ENCODE data around the gene MRPL23.

MRPL23 gene

GRCh38 chr11:1979607-1980006 lies 32.5 kb downstream of the MRPL23 start:
- H3K4me3 ChIP-seq (ENCODE audit: insufficient read length, low read depth): no peak overlapping the region

GRCh38 chr11:1982873-1983600 lies 35.9 kb downstream of the MRPL23 start:
- Histone ChIP-seq H3K36me3 (ENCODE audit: insufficient read depth, insufficient read length, low read length) (no peaks in the 10 kb centered on the region), H3K9me3 (ENCODE audit: insufficient read depth, low read length) (no peaks in the 10 kb centered on the region), H3K27me3 (ENCODE audit: insufficient read depth, insufficient read length) (no peaks in the 10 kb centered on the region), H3K4me3 (ENCODE audit: insufficient read length, low read depth) (no peak overlapping the region), H3K4me1 (ENCODE audit: insufficient read depth, insufficient read length) (no peaks in the 10 kb centered on the region), H3K9ac (ENCODE audit: insufficient read length, low read depth) (no peak overlapping the region)
- no peak for TF ChIP-seq ZNF274 (IDR thresholded peaks at IDR 0.05; ENCODE audit: low read depth, low read length)
- TF ChIP-seq YY1 (IDR thresholded peaks at IDR 0.05; ENCODE audit: insufficient read depth, insufficient read length): no peak
- no peak for TF ChIP-seq SUZ12 (IDR thresholded peaks at IDR 0.05; ENCODE audit: extremely low read depth, insufficient read depth, insufficient read length)
- DNase-seq (ENCODE audit: low read depth, low spot score): no peak

More at GRCh38 chr11:1979607-1980006, 32.5 kb downstream of the MRPL23 start:
- TF ChIP-seq ZNF274 (IDR thresholded peaks at IDR 0.05; ENCODE audit: low read depth, low read length) (no peak), SUZ12 (IDR thresholded peaks at IDR 0.05; ENCODE audit: extremely low read depth, insufficient read depth, insufficient read length) (no peak), YY1 (IDR thresholded peaks at IDR 0.05; ENCODE audit: insufficient read depth, insufficient read length) (no peak)
- Histone ChIP-seq H3K9me3 (ENCODE audit: insufficient read depth, low read length) (no peaks in the 10 kb centered on the region), H3K9ac (ENCODE audit: insufficient read length, low read depth) (no peak overlapping the region), H3K27me3 (ENCODE audit: insufficient read depth, insufficient read length) (no peaks in the 10 kb centered on the region), H3K4me1 (ENCODE audit: insufficient read depth, insufficient read length) (no peaks in the 10 kb centered on the region), H3K36me3 (ENCODE audit: insufficient read depth, insufficient read length, low read length) (no peaks in the 10 kb centered on the region)
- no peak for DNase-seq (ENCODE audit: low read depth, low spot score)

- Histone ChIP-seq H3K36me3 (ENCODE audit: insufficient read depth, insufficient read length, low read length) (no peaks in the 10 kb centered on the region), H3K9me3 (ENCODE audit: insufficient read depth, low read length) (no peaks in the 10 kb centered on the region), H3K4me3 (ENCODE audit: insufficient read length, low read depth) (no peak overlapping the region), H3K27me3 (ENCODE audit: insufficient read depth, insufficient read length) (no peaks in the 10 kb centered on the region), H3K9ac (ENCODE audit: insufficient read length, low read depth) (no peak overlapping the region), H3K4me1 (ENCODE audit: insufficient read depth, insufficient read length) (no peaks in the 10 kb centered on the region)
- no peak for DNase-seq (ENCODE audit: low read depth, low spot score)
- no peak for TF ChIP-seq SUZ12 (IDR thresholded peaks at IDR 0.05; ENCODE audit: extremely low read depth, insufficient read depth, insufficient read length)
- TF ChIP-seq ZNF274 (IDR thresholded peaks at IDR 0.05; ENCODE audit: low read depth, low read length): no peak
- TF ChIP-seq YY1 (IDR thresholded peaks at IDR 0.05; ENCODE audit: insufficient read depth, insufficient read length): no peak
Measured at GRCh38 chr11:1983601-1983961, 36.4 kb downstream of the MRPL23 start.

- no peak for DNase-seq (ENCODE audit: low read depth, low spot score)
- Histone ChIP-seq H3K9ac (ENCODE audit: insufficient read length, low read depth) (no peak overlapping the region), H3K27me3 (ENCODE audit: insufficient read depth, insufficient read length) (no peaks in the 10 kb centered on the region), H3K36me3 (ENCODE audit: insufficient read depth, insufficient read length, low read length) (no peaks in the 10 kb centered on the region), H3K4me3 (ENCODE audit: insufficient read length, low read depth) (no peak overlapping the region), H3K9me3 (ENCODE audit: insufficient read depth, low read length) (no peaks in the 10 kb centered on the region), H3K4me1 (ENCODE audit: insufficient read depth, insufficient read length) (no peaks in the 10 kb centered on the region)
- no peak for TF ChIP-seq ZNF274 (IDR thresholded peaks at IDR 0.05; ENCODE audit: low read depth, low read length)
Measured at GRCh38 chr11:1987024-1987423, 39.9 kb downstream of the MRPL23 start.

- DNase-seq (ENCODE audit: low read depth, low spot score): no peak
- TF ChIP-seq YY1 (IDR thresholded peaks at IDR 0.05; ENCODE audit: insufficient read depth, insufficient read length) (no peak), ZNF274 (IDR thresholded peaks at IDR 0.05; ENCODE audit: low read depth, low read length) (no peak), SUZ12 (IDR thresholded peaks at IDR 0.05; ENCODE audit: extremely low read depth, insufficient read depth, insufficient read length) (no peak)
- Histone ChIP-seq H3K4me1 (ENCODE audit: insufficient read depth, insufficient read length) (no peaks in the 10 kb centered on the region), H3K36me3 (ENCODE audit: insufficient read depth, insufficient read length, low read length) (no peaks in the 10 kb centered on the region), H3K4me3 (ENCODE audit: insufficient read length, low read depth) (no peak overlapping the region), H3K9me3 (ENCODE audit: insufficient read depth, low read length) (no peaks in the 10 kb centered on the region), H3K27me3 (ENCODE audit: insufficient read depth, insufficient read length) (no peaks in the 10 kb centered on the region), H3K9ac (ENCODE audit: insufficient read length, low read depth) (no peak overlapping the region)
Measured at GRCh38 chr11:1988174-1988573, 41.0 kb downstream of the MRPL23 start.

GRCh38 chr11:1988667-1989317 lies 41.7 kb downstream of the MRPL23 start:
- no peaks in the 10 kb centered on the region for H3K4me1 ChIP-seq (ENCODE audit: insufficient read depth, insufficient read length)
- H3K9me3 ChIP-seq (ENCODE audit: insufficient read depth, low read length): no peaks in the 10 kb centered on the region
- no peaks in the 10 kb centered on the region for H3K36me3 ChIP-seq (ENCODE audit: insufficient read depth, insufficient read length, low read length)
- no peaks in the 10 kb centered on the region for H3K27me3 ChIP-seq (ENCODE audit: insufficient read depth, insufficient read length)
- no peak for TF ChIP-seq ZNF274 (IDR thresholded peaks at IDR 0.05; ENCODE audit: low read depth, low read length)
- TF ChIP-seq SUZ12 (IDR thresholded peaks at IDR 0.05; ENCODE audit: extremely low read depth, insufficient read depth, insufficient read length): no peak
- TF ChIP-seq YY1 (IDR thresholded peaks at IDR 0.05; ENCODE audit: insufficient read depth, insufficient read length): no peak
- no peak overlapping the region for H3K4me3 ChIP-seq (ENCODE audit: insufficient read length, low read depth)
- H3K9ac ChIP-seq (ENCODE audit: insufficient read length, low read depth): no peak overlapping the region
- DNase-seq (ENCODE audit: low read depth, low spot score): no peak

DNA sequence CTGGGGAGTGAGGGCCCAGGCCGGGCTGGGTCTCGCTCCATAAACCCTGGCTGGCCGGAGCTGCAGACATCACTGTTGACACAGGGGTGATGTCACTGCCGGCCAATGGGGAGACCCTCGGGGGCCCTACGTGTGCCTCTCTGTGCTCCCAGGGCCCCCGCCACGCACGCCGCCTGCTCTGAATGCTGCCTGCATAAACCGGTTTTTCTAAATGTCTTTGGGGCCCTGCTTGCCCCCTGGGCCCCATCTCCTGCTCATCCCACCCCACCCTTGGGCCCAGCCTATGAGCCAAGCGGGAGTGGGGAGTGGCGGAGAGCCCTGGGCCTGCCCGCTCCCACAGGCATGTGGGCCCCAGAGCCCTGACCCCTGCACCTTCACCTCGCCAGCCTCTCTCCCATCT lies 42.8 kb downstream of the MRPL23 start:
- no peak for DNase-seq (ENCODE audit: low read depth, low spot score)
- no peaks in the 10 kb centered on the region for H3K36me3 ChIP-seq (ENCODE audit: insufficient read depth, insufficient read length, low read length)
- TF ChIP-seq SUZ12 (IDR thresholded peaks at IDR 0.05; ENCODE audit: extremely low read depth, insufficient read depth, insufficient read length): no peak
- TF ChIP-seq YY1 (IDR thresholded peaks at IDR 0.05; ENCODE audit: insufficient read depth, insufficient read length): no peak
- TF ChIP-seq ZNF274 (IDR thresholded peaks at IDR 0.05; ENCODE audit: low read depth, low read length): no peak
- H3K4me3 ChIP-seq (ENCODE audit: insufficient read length, low read depth): no peak overlapping the region
- no peak overlapping the region for H3K9ac ChIP-seq (ENCODE audit: insufficient read length, low read depth)
- H3K9me3 ChIP-seq (ENCODE audit: insufficient read depth, low read length): no peaks in the 10 kb centered on the region
- no peaks in the 10 kb centered on the region for H3K4me1 ChIP-seq (ENCODE audit: insufficient read depth, insufficient read length)
- no peaks in the 10 kb centered on the region for H3K27me3 ChIP-seq (ENCODE audit: insufficient read depth, insufficient read length)
